Pancreas (tissue), 10 donors: ENCODE measurements around the gene DRAM1. TPM values are rescaled to one million over a fixed set of nuclear protein-coding genes. Genes with fewer than 3 reads are reported as not detected.

ENCODE experiments used
- ATAC-seq, 4 donors: fragments of 200-7000 bp; cut with Tn5 transposase; one replicate each; pipeline versions ENCODE4 v1.8.0 to v1.9.1; 2020; ENCODE audit warnings: mild to moderate bottlenecking in 4 of 4, moderate library complexity in 4 of 4
- DNase-seq, 6 donors: peaks; one replicate each; pipeline ENCODE4 v3.0.0-alpha.2; 2020
- FAIRE-seq: peaks from 2 replicates; lab custom pipeline; 2012; peaks lifted over from hg19 to GRCh38; lab: Jason Lieb, UNC
- H3K27ac ChIP-seq, 4 donors: fragments of 200-600 bp; sonication (generic); 1 replicate in 3 of 4; 2 replicates in 1 of 4; pipeline versions ENCODE4 v1.5.0 to v1.8.0; 2020
- H3K27me3 ChIP-seq, 4 donors: fragments of 200-600 bp; one replicate each; pipeline ENCODE4 v1.8.0; 2021
- H3K36me3 ChIP-seq, 3 donors: fragments of 200-600 bp; sonication (generic) in 1 of 3; one replicate each; pipeline versions ENCODE4 v1.5.0 to v1.8.0; 2020 to 2021
- H3K4me1 ChIP-seq, 3 donors: fragments of 200-600 bp; one replicate each; pipeline ENCODE4 v1.8.0; 2021
- H3K4me3 ChIP-seq, 4 donors: fragments of 200-600 bp; sonication (generic) in 2 of 4; one replicate each; pipeline versions ENCODE4 v1.5.0 to v1.8.0; 2020 to 2021
- H3K9me3 ChIP-seq, 4 donors: fragments of 200-600 bp; one replicate each; pipeline ENCODE4 v1.8.0; 2021
- WGBS, 2 donors: extraction: QIAGEN DNeasy Blood & Tissue Kit; methylation state at CpG; one replicate each; pipeline ENCODE4 v1.1.7; 2013; 5-methylcytosine and 5-hydroxymethylcytosine counted together
- intact Hi-C, 3 donors: fragments of 100-400 bp; cut with DNase I; formaldehyde crosslinking; loops; one replicate each; pipeline versions ENCODE4 v1.11.1 to v1.14.2; 2022
- polyA plus RNA-seq, 2 donors: library from polyadenylated mRNA; stranded (reverse); fragments of 200-250 nt; gene quantifications; one replicate each; pipeline ENCODE4 v1.2.3, GENCODE V29; 2013
- total RNA-seq, 6 donors: library from RNA; stranded (reverse); fragmentation: NEBNext Ultra II Directional in 4 of 6; extraction: Animal tissue kit (Norgen Biotek cat#: 25700) in 4 of 6; gene quantifications; one replicate each; pipeline versions ENCODE4 v1.2.1 to v1.2.4, GENCODE V29; 2021 to 2023
- TF ChIP-seq, protein P1 (sequence below), 4 donors: fragments of 200-600 bp; sonication (generic) in 3 of 4; IDR thresholded peaks; one replicate each; pipeline versions ENCODE4 v1.5.0 to v1.8.0; 2021; ENCODE audit warnings: antibody characterized with exemption in 4 of 4
- donor health status: healthy with polysubstance abuse.
- donor health status: DM: no; HTN: no; CAD: no; lungs with moderate emphysema.
- donor health status: DM: no; HTN: no; CAD: no.
- donor health status: control.
- donor health status: control.
- donor health status: Bipolar disorder and iron deficiency.
- donor health status: DM: yes; HTN: yes; CAD: no.
- donor health status: DM: no; HTN: no; CAD: no.
- donor health status: DM: no; HTN: no; CAD: no.
- donor health status: DM: yes; HTN: yes; CAD: no.

Gene DRAM1
- total and polyA plus RNA-seq, 8 donors: 3.1 to 15.0 (median 5.6) TPM

DNA sequence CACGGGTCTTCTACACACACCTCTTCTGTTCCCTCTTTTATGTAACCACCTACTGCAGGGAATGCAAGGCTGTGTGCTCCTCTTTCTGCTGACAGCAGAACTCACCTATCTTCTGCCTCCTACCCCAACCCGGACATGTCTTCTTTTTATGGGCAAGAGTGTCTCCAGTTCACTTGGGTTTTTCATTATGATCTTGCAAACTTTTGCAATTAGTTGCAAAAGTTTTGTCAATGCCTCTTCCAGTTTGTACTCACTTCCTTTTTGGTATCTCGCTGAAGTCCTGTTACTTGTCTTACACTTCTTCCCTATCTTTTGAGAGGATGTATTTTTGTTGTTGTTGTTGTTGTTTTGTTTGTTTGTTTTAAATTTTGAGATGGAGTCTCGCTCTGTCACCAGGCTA is 50.6 kb downstream of the DRAM1 start:
- DNase-seq (no peak), ATAC-seq (no peak), FAIRE-seq (no peak)
- Histone ChIP-seq H3K4me3 (no peak overlapping the region), H3K4me1 (no peaks in the 10 kb centered on the region), H3K27ac (no peak overlapping the region), H3K36me3 (no peaks in the 10 kb centered on the region), H3K9me3 (no peaks in the 10 kb centered on the region), H3K27me3 (no peaks in the 10 kb centered on the region)
- intact Hi-C loops: no loop called here
- TF ChIP-seq, protein P1, sequence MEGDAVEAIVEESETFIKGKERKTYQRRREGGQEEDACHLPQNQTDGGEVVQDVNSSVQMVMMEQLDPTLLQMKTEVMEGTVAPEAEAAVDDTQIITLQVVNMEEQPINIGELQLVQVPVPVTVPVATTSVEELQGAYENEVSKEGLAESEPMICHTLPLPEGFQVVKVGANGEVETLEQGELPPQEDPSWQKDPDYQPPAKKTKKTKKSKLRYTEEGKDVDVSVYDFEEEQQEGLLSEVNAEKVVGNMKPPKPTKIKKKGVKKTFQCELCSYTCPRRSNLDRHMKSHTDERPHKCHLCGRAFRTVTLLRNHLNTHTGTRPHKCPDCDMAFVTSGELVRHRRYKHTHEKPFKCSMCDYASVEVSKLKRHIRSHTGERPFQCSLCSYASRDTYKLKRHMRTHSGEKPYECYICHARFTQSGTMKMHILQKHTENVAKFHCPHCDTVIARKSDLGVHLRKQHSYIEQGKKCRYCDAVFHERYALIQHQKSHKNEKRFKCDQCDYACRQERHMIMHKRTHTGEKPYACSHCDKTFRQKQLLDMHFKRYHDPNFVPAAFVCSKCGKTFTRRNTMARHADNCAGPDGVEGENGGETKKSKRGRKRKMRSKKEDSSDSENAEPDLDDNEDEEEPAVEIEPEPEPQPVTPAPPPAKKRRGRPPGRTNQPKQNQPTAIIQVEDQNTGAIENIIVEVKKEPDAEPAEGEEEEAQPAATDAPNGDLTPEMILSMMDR (IDR thresholded peaks at IDR 0.05): no peak
- WGBS, 2 donors: 70 to 82% methylated on average over 4 of the region's 4 CpGs

DNA sequence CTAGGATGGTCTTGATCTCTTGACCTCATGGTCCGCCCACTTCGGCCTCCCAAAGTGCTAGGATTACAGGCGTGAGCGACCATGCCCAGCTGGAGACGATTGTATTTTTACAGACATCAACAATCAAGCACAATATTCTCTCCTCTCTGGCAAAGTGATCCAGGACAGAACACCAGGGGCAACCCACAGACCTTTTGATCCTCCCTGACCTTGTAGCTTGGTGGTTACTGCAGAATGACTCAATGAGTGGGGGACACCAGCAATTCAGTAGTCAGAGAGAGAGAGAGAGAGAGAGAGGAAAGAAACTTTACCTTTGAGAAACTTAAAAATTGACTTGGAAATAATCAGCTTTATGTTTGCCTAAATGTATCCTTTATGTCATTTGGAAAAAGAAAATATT is 51.2 kb downstream of the DRAM1 start:
- ATAC-seq: no peak
- no peak overlapping the region for H3K27ac ChIP-seq
- H3K27me3 ChIP-seq: no peaks in the 10 kb centered on the region
- intact Hi-C loops: no loop called here
- DNase-seq: no peak
- H3K4me1 ChIP-seq: no peaks in the 10 kb centered on the region
- no peak for FAIRE-seq
- H3K36me3 ChIP-seq: no peaks in the 10 kb centered on the region
- TF ChIP-seq, protein P1 (IDR thresholded peaks at IDR 0.05): no peak
- no peak overlapping the region for H3K4me3 ChIP-seq
- 82 to 89% methylated on average over 5 of the region's 5 CpGs for WGBS, 2 donors
- H3K9me3 ChIP-seq: no peaks in the 10 kb centered on the region

DNA sequence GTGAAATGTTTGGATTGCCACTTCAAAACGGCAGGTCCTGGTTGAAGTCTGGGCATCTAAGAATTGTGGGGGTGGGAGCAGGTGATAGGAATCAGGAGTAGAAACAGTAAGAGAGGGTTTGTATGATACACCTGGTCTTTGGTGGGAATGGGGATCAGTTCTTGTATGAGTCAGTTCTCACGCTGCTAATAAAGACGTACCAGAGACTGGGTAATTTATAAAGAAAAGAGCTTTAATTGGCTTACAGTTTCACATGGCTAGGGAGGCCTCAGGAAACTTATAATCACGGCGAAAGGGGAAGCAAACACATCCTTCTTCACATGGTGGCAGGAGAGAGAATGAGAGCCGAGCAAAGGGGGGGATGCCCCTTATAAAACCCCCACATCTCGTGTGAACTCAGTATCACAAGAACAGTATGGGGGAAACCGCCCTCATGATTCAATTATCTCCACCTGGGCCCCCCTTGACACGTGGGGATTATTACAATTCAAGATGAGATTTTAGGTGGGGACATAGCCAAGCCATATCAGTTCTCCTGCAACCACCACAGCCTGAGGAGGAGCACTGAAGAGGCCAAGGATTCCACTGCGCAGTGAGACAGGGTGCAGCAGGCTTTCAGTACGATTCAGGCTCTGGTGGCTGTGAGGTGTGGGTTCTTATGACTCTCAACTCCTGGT is 52.1 kb downstream of the DRAM1 start:
- no peaks in the 10 kb centered on the region for H3K9me3 ChIP-seq
- DNase-seq (no peak), ATAC-seq (no peak), FAIRE-seq (no peak)
- no peaks in the 10 kb centered on the region for H3K4me1 ChIP-seq
- H3K27me3 ChIP-seq: no peaks in the 10 kb centered on the region
- no peaks in the 10 kb centered on the region for H3K36me3 ChIP-seq
- 70 to 80% methylated on average over 11 of the region's 11 CpGs for WGBS, 2 donors
- intact Hi-C loops: no loop called here
- no peak overlapping the region for H3K27ac ChIP-seq
- no peak overlapping the region for H3K4me3 ChIP-seq
- TF ChIP-seq, protein P1 (IDR thresholded peaks at IDR 0.05): no peak

DNA sequence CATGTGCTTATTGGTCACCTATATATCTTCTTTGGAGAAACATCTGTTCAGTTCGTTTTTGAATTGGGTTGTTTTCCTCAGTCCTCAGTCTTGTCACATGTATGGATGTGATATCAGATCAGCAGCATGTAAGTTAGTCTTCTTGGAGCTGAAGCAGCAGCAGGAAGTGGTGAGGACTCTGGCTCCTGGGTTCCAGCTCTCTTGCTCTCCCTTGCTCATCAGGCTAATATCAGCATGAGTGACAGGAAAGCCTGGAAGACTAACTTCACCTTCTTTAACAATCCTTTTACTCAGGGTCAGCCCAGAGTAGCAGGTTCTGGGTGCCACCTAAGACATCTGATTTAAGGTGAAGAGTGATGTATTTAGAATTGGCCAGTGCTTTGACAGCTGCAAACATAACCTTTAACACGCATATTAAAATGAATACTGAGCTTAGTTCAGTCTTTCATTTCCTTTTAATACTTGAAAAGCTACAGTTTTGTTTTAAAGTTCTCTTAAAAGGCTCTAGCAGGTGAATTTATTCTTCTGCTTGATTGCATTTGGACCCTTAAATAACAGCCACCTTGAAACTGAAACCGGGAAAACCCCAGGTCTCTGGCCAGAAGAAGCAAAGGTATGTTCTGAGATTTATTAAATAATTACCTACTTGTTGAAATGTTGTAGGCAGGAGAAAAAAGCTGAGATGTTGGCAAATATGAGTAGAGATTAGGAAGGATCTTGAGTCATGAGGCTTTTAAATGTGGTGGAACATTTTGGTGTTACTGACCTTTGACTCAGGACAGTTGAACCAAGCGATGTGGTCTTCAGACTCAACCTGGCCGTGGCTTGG is 54.3 kb downstream of the DRAM1 start:
- TF ChIP-seq, protein P1 (IDR thresholded peaks at IDR 0.05): no peak
- H3K27me3 ChIP-seq: no peaks in the 10 kb centered on the region
- FAIRE-seq: no peak
- intact Hi-C loops: no loop called here
- no peak overlapping the region for H3K27ac ChIP-seq
- ATAC-seq: no peak
- WGBS, 2 donors: 60 to 66% methylated on average over 5 of the region's 5 CpGs
- no peaks in the 10 kb centered on the region for H3K36me3 ChIP-seq
- H3K9me3 ChIP-seq: no peaks in the 10 kb centered on the region
- no peak for DNase-seq
- H3K4me1 ChIP-seq: no peaks in the 10 kb centered on the region
- H3K4me3 ChIP-seq: no peak overlapping the region
